ENCODE measurements around the gene SMAD6. TPM values are rescaled to one million over a fixed set of nuclear protein-coding genes. Genes with fewer than 3 reads are reported as not detected.

Gene SMAD6
- total RNA-seq, 8 experiments from 2014 or later, result 1.2 to 43.3 (median 3.9) TPM

DNA sequence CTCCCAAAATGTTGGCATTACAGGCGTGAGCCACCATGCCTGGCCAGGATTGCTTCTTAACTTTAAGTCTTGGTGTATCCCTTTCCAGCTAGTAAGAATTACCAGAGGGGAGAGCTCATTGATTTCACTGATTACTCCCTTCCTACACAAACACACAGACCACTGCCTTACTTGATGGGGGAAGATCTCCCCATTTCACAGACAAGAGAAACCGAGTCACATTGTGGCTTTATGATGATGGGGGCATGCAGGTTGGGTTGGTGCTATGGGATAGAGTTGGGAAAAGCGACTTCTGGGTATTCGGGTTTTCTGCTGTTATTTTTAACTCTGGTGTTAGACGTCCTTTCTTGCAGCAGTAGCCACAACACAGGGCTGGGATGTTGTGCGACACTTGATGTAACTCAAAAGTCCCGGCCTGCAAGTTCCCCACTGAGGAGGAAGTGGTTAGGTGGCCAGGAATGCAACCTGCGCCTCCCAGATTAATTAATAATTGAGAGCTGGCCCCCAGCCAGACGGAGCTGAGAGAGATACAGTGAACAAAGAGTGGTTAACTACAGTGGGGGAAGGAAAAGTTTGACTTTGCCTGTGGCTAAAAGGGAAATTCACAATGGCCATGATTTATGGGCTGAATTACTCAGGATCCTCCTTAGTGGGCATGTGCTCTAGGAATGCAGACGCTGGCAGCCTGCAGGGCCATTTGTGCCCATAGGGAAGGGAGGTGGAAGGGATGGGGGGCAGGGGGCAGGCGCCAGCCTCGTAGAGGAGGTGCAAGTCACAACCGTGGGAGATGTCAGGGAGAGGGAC is 63.6 kb downstream of the SMAD6 start:
- no peak overlapping the region for H3K27ac ChIP-seq

DNA sequence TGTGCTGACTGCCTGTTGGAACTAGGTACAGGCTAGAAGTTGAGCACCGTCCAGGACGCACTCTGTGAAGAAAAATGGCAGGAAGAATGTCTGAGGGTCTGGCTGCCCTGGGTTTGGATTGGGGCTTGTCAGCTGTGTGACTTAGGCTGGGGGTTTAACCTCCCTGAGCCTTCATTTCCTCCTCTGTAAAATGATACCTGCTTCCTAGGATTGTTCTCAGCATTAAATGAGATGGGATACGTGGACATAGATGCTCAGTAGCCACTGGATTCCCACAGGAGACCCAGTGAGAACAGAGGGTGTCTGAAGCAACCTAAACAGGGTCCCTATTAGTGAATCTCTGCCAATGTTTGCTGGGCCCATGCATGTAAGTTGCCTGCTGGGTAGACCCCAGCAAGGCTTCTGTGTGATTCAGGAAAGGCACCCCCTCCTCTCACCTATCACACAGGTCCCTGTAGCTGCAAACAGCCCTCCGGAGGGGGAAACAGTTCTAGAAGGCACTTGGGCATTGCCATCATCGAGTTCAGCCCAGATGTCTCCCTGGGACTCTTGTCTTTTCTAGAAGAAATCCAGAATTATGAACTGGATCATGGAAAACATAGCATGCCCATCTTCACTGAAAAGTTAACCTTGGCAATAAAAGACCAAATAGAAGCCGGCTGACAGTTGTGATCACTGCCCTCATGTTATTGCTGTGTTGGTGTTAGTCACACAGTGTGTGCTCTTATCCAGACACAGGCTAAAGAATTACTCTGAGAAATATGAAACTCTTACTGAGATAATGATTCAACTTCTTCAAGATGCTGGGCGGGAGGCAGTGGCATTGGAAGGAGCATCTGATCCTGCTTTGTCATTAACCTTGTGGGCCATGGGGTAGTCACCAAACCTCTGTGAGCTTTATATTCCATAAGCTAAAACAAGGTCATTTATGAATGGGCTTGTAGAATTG is 64.5 kb downstream of the SMAD6 start:
- in situ Hi-C loops (cut with MboI; ENCODE audit: low pct_unique_long_range_greater_than_20kb in 2 of 9, low sequenced_read_pairs in 9 of 9, unreplicated experiment in 9 of 9), result no loop called here
- no peak overlapping the region for H3K27ac ChIP-seq
- WGBS, 10 experiments, result 20 to 100% (median 80%) methylated on average over 1 to 4 of the region's 7 CpGs; no CpG with 5 or more reads in 3 of the 10 experiments
- H3K4me1 ChIP-seq (replicated peaks in 1 of 2), result peaks cover 14 to 29% of the 10 kb centered on the region in 2 donors
- H3K4me3 ChIP-seq, result no peak overlapping the region
- ATAC-seq (replicated peaks in 6 of 8), result peak in 1 of 8 experiments; percentile 55

More for the DNA sequence above, 63.6 kb downstream of the SMAD6 start:
- H3K4me1 ChIP-seq (replicated peaks in 1 of 2), result peaks cover 6 to 30% of the 10 kb centered on the region in 2 donors
- peak; percentile 32 to 88 (median 76) for ATAC-seq (replicated peaks in 6 of 8)
- no peak overlapping the region for H3K4me3 ChIP-seq
- in situ Hi-C loops (cut with MboI; ENCODE audit: low pct_unique_long_range_greater_than_20kb in 2 of 9, low sequenced_read_pairs in 9 of 9, unreplicated experiment in 9 of 9), result no loop called here
- 32 to 55% (median 42%) methylated on average over 1 to 10 of the region's 13 CpGs; no CpG with 5 or more reads in 2 of the 10 experiments for WGBS, 10 experiments

DNA sequence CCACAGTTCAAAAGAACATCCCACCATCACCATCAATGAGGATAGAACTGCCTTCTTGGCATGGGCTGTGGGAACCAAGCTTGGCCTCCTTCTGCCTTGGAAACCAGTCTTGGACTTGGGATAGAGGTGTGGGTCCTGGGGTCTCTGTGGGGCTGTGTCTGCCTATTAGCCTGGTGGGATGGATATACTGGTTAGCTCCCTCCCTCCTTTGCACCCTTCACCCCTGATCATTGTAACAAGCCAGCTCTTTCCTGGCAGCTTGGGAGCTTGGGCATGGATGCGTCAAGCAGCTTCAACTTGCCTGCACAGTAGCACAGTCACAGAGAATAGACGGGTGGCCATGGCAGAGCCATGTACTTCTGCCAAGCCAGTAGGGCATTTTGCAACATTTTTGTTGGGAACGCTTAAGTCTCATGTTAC is 65.2 kb downstream of the SMAD6 start:
- Histone ChIP-seq H3K4me1 (replicated peaks in 1 of 2) (peaks cover 18 to 30% of the 10 kb centered on the region in 2 donors), H3K4me3 (no peak overlapping the region), H3K27ac (no peak overlapping the region)
- in situ Hi-C loops (cut with MboI; ENCODE audit: low pct_unique_long_range_greater_than_20kb in 2 of 9, low sequenced_read_pairs in 9 of 9, unreplicated experiment in 9 of 9), result no loop called here
- ATAC-seq (replicated peaks in 6 of 8), result no peak
- WGBS, 10 experiments, result 33 to 100% (median 80%) methylated on average over 1 to 2 of the region's 3 CpGs; no CpG with 5 or more reads in 3 of the 10 experiments

DNA sequence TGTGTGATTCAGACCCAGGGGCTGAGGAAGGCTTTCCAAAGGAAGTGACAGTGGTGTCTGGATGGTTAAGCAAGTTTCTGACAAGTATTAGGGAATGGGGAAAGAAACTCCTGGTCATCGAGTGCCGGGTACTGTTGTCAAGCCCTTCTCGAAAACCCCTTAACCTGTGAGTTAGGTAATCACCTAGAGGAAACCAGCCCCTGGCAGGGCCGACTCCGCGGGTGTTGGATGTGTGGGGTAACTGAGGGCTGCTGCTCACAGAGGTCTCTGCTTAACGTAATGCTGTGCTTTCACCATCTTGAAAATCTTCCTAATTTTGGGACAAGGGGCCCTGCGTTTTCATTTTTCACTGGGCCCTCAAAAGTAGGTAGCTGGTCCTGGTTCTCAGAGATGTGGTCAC is 67.0 kb downstream of the SMAD6 start:
- H3K4me3 ChIP-seq, result no peak overlapping the region
- H3K27ac ChIP-seq, result no peak overlapping the region
- ATAC-seq (replicated peaks in 6 of 8), result no peak
- 69 to 97% (median 96%) methylated on average over 1 to 8 of the region's 8 CpGs; no CpG with 5 or more reads in 3 of the 10 experiments for WGBS, 10 experiments
- in situ Hi-C loops (cut with MboI; ENCODE audit: low pct_unique_long_range_greater_than_20kb in 2 of 9, low sequenced_read_pairs in 9 of 9, unreplicated experiment in 9 of 9), result no loop called here
- peaks cover 21 to 44% of the 10 kb centered on the region in 2 donors for H3K4me1 ChIP-seq (replicated peaks in 1 of 2)

DNA sequence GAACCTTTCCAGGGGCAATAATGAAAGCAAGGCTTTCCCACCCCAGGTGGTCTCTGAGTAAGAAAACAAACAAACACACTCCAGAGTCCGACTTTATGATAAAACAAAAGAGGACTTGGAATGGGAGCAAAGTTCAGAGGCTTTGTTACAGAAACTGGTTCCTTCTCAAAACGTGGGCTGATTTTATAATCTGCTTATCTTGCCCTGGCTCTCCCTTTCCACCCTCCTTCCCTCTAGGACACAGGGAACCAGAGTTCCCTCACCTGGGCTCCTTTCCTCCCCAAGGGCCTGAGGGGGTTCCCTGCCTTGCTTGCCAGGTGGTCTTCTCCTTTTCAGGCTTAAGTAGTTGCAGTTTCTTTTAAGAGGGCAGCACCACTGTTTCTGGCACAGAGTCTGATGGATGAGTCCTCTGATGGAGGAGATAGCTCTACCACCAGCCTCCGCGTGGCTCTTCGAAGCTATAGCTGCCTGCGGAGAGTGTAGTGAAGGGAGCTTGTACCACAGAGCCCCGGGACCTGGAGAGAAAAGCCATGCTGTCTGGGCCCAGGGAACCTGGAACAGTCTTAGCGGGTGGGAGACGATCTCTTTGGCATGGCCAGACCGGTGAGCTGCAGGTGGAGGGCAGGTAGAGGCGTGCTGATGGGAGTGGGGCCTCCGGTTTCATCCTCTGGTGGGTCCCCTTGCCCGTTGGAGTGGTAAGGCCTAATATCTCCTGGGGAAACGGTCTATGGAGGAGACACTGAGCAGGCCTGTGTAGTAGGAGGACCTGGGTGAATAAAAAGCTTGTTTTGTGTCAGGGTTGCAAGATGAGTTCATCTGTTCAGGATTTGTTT is 68.7 kb downstream of the SMAD6 start:
- Histone ChIP-seq H3K4me3 (no peak overlapping the region), H3K27ac (no peak overlapping the region), H3K4me1 (replicated peaks in 1 of 2) (peaks cover 24 to 44% of the 10 kb centered on the region in 2 donors)
- WGBS, 10 experiments, result 0 to 78% (median 30%) methylated on average over 1 to 11 of the region's 14 CpGs; no CpG with 5 or more reads in 3 of the 10 experiments
- peak in 3 of 8 experiments; percentile 4 to 11 (median 11) for ATAC-seq (replicated peaks in 6 of 8)
- in situ Hi-C loops (cut with MboI; ENCODE audit: low pct_unique_long_range_greater_than_20kb in 2 of 9, low sequenced_read_pairs in 9 of 9, unreplicated experiment in 9 of 9), result no loop called here

DNA sequence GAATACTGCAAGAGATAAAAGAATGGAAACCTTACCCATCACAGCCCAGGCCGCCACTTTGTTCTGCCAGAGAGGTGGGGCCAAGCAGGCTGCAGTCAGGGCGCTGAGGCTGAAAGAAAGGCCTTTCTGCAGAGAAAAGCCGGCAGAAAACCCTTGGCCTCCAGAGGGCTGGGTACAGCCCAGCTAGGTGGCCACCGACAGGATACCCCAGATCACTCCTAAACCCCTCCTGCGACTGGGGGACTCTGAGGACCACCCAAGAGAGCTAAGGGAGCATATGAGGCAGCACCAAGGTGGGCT is 69.3 kb downstream of the SMAD6 start:
- in situ Hi-C loops (cut with MboI; ENCODE audit: low pct_unique_long_range_greater_than_20kb in 2 of 9, low sequenced_read_pairs in 9 of 9, unreplicated experiment in 9 of 9), result no loop called here
- WGBS, 10 experiments, result 0 to 20% (median 0%) methylated on average over 1 of the region's 5 CpGs; no CpG with 5 or more reads in 6 of the 10 experiments
- no peak overlapping the region for H3K4me3 ChIP-seq
- ATAC-seq (replicated peaks in 6 of 8), result peak in 5 of 8 experiments; percentile 29 to 61 (median 45)
- peaks cover 21 to 38% of the 10 kb centered on the region in 2 donors for H3K4me1 ChIP-seq (replicated peaks in 1 of 2)
- H3K27ac ChIP-seq, result no peak overlapping the region

DNA sequence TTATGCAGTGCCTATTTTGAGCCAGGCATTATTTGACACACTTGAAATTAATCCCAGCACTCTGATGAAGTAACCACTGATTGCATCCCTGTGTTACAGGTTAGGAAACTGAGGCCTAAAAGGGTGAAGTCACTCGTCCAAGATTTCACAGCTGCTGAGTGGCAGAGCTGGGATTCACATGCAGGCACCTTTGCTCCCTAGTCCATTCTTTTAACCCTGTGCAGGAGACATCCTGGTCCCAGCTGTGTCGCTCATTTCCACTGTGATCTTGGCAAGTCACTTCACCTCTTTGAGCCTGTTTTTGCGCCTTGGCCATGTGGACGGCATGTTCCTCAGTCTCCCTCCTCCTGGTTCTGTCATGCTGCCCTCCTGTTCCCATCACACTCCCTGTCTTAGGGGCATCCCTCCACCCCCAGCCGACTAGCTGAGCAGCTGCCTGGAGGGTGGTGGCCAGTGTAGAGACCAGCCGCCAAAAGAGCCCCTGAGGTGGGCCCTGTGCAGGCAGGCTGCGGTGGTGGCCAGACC is 70.6 kb downstream of the SMAD6 start:
- peaks cover 20 to 34% of the 10 kb centered on the region in 2 donors for H3K4me1 ChIP-seq (replicated peaks in 1 of 2)
- no peak overlapping the region for H3K4me3 ChIP-seq
- in situ Hi-C loops (cut with MboI; ENCODE audit: low pct_unique_long_range_greater_than_20kb in 2 of 9, low sequenced_read_pairs in 9 of 9, unreplicated experiment in 9 of 9), result no loop called here
- ATAC-seq (replicated peaks in 6 of 8), result no peak
- no peak overlapping the region for H3K27ac ChIP-seq
- 40 to 100% (median 80%) methylated on average over 1 to 4 of the region's 7 CpGs; no CpG with 5 or more reads in 3 of the 10 experiments for WGBS, 10 experiments

DNA sequence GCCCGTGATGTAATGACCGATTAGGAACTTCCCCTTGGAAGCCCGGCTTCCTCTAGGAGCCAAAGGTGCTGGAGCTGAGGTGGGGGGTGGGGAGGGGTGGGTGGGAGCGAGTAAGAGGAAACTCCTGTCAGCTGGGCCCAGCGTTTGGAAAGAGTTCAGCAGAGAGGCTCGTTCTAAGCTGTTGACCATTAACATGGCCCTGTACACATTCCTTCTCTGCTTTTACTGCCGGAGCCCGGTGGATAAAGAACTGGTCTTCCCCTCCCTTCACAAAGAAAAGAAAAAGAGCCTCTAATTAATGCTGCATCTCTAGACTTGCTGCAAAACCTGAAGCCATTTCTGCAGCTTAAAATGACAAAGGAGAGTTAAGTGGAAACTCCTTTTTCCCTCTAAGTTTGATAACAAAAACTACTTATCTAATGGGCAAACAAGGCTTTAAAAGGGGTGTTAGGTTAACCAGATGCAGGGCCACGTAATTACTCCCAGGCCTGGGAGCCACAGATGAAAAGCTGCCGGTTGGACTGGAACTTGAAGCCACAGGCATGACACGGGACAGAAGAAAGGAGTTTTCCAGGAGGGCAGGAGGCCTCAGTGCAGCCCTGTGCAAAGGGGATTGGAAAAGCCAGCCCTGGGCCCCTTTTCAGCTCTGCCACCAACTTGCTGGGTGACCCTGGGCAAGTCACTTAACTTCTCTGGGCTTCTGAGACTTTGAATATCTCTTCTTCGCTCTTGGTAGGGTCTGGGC is 71.3 kb downstream of the SMAD6 start:
- Histone ChIP-seq H3K4me3 (no peak overlapping the region), H3K4me1 (replicated peaks in 1 of 2) (peaks cover 20 to 34% of the 10 kb centered on the region in 2 donors), H3K27ac (no peak overlapping the region)
- no peak for ATAC-seq (replicated peaks in 6 of 8)
- in situ Hi-C loops (cut with MboI; ENCODE audit: low pct_unique_long_range_greater_than_20kb in 2 of 9, low sequenced_read_pairs in 9 of 9, unreplicated experiment in 9 of 9), result no loop called here
- WGBS, 10 experiments, result 10 to 71% (median 42%) methylated on average over 1 to 4 of the region's 12 CpGs; no CpG with 5 or more reads in 2 of the 10 experiments

DNA sequence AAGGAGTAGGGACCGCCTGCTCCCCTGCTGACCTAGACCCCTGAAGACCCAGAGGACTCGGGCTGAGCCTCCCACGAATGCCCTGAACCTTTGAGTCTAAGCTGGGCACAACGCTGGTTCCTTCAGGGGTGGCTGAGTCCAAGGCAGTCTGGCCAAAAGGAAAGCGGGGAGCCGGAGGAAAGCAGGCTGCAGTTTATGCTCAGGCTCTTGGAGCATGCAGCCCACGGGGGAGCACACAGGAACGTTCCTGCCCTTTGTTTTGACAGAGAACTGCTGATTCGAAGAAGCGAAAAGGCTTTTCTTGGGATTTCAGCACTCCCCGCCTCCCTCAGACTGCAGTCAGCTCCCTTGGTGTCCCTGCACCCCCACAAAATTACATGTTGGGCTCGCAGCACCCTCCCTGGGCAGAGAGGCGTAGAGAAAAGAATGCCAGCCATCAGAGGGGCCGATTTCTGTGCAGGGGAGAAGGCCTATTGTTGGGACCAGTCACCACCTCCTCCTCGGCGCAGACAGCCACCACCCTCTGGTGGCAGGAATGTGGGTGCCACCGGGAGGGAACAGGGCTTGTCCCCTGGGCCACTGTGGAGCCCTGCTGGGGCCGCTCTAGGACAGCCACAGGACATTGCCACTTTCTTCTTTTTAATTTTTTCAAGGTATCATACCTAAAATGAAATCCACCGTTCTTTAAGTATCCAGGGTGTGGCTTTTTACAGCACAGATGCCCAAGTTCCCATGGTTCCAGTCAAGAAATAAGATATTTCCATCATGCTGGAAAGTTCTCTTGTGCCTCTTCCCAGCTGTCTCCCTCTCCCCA is 72.2 kb downstream of the SMAD6 start:
- 0 to 80% (median 40%) methylated on average over 1 to 5 of the region's 19 CpGs for WGBS, 10 experiments
- peak; percentile 88 to 99 (median 94) for ATAC-seq (replicated peaks in 6 of 8)
- peaks cover 20 to 34% of the 10 kb centered on the region in 2 donors for H3K4me1 ChIP-seq (replicated peaks in 1 of 2)
- peak overlapping the region; percentile 42 to 52 for H3K27ac ChIP-seq
- no peak overlapping the region for H3K4me3 ChIP-seq
- in situ Hi-C loops (cut with MboI; ENCODE audit: low pct_unique_long_range_greater_than_20kb in 2 of 9, low sequenced_read_pairs in 9 of 9, unreplicated experiment in 9 of 9), result no loop called here

DNA sequence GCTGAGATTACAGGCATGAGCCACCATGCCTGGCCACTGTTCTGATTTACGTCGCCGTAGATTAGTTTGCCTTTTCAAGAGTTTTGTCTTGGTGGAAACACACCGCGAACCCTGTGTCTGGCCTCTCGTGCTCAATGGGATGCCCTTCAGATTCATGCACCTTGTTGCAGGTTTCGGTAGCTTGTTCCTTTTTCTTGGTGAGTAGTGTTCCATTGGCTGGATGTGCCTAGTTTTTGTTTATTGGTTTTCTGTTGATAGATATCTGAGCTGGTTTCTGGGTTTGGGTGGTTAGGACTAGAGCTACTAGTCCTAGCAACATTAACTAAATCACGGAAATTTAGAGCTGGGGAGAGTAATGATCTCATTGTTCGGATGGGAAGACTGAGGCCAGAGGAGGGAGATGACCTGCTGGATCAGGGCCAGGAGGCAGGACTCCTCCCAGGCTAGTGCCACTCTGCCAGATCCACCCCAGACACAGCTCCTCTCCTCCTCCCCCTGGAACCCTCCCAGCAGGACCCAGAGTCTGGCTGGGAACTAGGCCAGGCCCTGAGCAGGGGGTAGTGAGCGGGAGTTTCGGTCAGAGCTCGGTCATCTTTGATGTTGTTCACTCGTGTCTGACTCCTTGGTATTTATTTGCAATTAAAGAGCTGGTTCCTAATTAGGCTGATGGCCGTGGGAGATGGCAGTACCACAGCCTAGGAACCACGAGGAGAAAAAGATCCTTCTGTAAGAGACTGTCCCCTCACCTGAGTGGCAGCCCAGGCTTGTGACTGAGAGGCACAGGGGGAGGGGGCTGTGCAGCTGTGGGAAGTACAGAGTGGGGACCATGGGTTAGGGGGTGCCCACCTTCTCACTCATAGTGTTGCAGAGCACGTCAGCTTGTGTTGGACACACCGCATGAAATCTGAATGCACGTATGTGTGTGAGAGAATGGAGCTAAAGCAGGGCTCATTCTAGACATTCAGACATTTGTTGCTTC is 73.4 kb downstream of the SMAD6 start:
- H3K4me1 ChIP-seq (replicated peaks in 1 of 2), result peaks cover 20 to 31% of the 10 kb centered on the region in 2 donors
- no peak for ATAC-seq (replicated peaks in 6 of 8)

More for the DNA sequence above, 73.4 kb downstream of the SMAD6 start:
- in situ Hi-C loops (cut with MboI; ENCODE audit: low pct_unique_long_range_greater_than_20kb in 2 of 9, low sequenced_read_pairs in 9 of 9, unreplicated experiment in 9 of 9), result loop anchor here in 1 of 9 experiments (25.0 kb wide), 1 partner anchor 163 kb away; no protein-coding TSS in a partner anchor
- Histone ChIP-seq H3K27ac (no peak overlapping the region), H3K4me3 (no peak overlapping the region)
- 89 to 100% (median 95%) methylated on average over 2 to 9 of the region's 18 CpGs; no CpG with 5 or more reads in 2 of the 10 experiments for WGBS, 10 experiments

Data from motor neuron (in vitro differentiated cells).